Testis (tissue), 2 donors: ENCODE measurements around the gene H2BK1.

Experiments
- POLR2A ChIP-seq: fragments of 450-650 bp; IDR thresholded peaks from one replicate; pipeline ENCODE4 v1.6.1; 2017; ENCODE audit warnings: antibody characterized with exemption, mild to moderate bottlenecking, moderate library complexity
- TF ChIP-seq, protein P1 (sequence below), 3 experiments: fragments of 450-650 bp in 2 of 3; fragments of 200-600 bp in 1 of 3; sonication (generic) in 1 of 3; IDR thresholded peaks; one replicate each; pipeline ENCODE4 v1.5.1; 2016 to 2019; ENCODE audit warnings: antibody characterized with exemption in 3 of 3, mild to moderate bottlenecking in 2 of 3, moderate library complexity in 1 of 3

DNA sequence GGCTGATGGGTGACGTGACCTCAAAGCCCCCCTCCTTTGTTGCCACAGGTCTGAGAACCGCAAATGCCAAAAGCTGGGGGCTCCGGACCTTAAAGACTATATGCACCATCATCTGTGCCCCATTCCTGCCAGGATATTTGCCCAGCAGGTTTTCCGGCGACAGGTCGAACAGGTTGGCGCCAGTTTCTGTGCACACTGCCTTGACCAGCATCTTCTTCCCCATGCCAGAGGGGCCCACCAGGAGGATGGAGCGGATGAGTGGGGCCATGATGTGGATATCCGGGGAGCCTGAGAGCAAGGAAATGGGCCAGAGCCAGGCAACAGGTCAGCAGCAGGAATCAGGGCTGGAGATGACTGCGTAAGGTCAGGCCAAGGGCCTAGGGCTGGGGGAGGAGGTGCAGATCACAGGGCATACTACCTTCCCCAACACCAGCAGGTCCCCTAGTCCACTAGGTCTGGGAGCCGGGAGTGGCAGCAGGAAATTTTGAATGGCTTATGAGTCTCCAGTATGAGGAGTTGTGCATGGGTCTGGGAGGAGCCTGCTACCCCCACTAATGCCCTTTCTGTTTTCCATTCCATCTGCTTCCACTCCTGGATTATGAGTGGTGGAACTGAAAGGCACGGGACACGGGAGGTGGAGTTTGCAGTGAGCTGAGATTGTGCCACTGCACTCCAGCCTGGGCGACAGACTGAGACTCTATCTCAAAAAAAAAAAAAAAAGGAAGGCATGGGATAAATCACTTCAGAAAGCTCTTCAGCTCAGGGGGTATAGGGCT lies 16.9 kb downstream of the H2BK1 start:
- TF ChIP-seq, protein P1, sequence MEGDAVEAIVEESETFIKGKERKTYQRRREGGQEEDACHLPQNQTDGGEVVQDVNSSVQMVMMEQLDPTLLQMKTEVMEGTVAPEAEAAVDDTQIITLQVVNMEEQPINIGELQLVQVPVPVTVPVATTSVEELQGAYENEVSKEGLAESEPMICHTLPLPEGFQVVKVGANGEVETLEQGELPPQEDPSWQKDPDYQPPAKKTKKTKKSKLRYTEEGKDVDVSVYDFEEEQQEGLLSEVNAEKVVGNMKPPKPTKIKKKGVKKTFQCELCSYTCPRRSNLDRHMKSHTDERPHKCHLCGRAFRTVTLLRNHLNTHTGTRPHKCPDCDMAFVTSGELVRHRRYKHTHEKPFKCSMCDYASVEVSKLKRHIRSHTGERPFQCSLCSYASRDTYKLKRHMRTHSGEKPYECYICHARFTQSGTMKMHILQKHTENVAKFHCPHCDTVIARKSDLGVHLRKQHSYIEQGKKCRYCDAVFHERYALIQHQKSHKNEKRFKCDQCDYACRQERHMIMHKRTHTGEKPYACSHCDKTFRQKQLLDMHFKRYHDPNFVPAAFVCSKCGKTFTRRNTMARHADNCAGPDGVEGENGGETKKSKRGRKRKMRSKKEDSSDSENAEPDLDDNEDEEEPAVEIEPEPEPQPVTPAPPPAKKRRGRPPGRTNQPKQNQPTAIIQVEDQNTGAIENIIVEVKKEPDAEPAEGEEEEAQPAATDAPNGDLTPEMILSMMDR (IDR thresholded peaks at IDR 0.05): no peak
- no peak for TF ChIP-seq POLR2A
